LNCaP clone FGC (cell line): ENCODE data around the gene AUNIP.
"Not testable (repeated sequence)": the region's sequence is repeated elsewhere in the genome, so short reads cannot be mapped to it uniquely, and the experiment has no call there.

Experiments used
- DNase-seq: peaks from one replicate; pipeline ENCODE4 v3.0.0-alpha.2; 2011; ENCODE audit warnings: low read depth
- H3K4me3 ChIP-seq: 2 replicates; pipeline ENCODE4 v1.5.1; 2011; ENCODE audit warnings: mild to moderate bottlenecking, low read depth, low read length, control low read depth
- TF ChIP-seq, protein P1 (sequence below): IDR thresholded peaks from 2 replicates; pipeline ENCODE4 v1.5.1; 2012; ENCODE audit warnings: mild to moderate bottlenecking; ENCODE audit not compliant: control insufficient read depth, insufficient read depth; ENCODE audit errors: extremely low read depth

AUNIP gene

DNA sequence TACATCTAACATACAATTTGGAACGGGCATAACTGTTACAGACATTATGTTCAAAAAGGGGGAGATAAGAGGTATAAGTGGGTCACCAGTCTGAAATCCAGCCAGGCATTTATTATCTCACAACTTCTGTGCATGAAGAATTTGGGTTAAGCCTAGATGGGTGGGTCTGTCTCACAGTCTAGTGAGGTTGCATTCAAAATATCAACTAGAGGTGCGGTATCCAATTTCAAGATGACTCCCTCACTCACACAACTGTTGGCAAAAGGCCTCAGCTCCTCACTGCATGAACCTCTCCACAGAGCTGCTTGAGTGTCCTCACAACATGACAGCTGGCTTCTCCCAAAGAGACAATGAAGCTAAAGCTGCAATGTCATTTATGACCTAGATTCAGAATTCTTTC, 4.7 kb downstream of the AUNIP start:
- no peak for DNase-seq
- TF ChIP-seq, protein P1, sequence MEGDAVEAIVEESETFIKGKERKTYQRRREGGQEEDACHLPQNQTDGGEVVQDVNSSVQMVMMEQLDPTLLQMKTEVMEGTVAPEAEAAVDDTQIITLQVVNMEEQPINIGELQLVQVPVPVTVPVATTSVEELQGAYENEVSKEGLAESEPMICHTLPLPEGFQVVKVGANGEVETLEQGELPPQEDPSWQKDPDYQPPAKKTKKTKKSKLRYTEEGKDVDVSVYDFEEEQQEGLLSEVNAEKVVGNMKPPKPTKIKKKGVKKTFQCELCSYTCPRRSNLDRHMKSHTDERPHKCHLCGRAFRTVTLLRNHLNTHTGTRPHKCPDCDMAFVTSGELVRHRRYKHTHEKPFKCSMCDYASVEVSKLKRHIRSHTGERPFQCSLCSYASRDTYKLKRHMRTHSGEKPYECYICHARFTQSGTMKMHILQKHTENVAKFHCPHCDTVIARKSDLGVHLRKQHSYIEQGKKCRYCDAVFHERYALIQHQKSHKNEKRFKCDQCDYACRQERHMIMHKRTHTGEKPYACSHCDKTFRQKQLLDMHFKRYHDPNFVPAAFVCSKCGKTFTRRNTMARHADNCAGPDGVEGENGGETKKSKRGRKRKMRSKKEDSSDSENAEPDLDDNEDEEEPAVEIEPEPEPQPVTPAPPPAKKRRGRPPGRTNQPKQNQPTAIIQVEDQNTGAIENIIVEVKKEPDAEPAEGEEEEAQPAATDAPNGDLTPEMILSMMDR = no peak
- no peak overlapping the region for H3K4me3 ChIP-seq

DNA sequence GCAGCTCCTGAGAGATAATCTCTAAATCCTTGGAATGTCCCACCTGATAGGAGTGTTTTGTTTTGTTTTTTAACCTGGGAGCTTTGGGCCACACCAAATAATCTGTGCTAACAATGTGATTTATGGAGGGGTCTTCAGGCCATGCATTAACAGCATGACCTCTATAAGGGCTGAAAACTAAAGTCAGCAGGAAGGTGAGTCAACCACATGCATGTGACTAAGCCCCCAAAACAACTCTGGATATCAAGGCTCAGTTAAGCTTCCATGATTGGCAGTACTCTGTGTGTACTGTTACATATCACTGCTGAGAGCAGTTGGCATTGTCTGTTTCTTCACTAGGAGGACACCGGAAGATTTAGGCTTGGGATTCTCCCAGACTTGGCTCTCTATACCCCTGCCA, 10.7 kb downstream of the AUNIP start:
- no peak for DNase-seq
- TF ChIP-seq, protein P1 = no peak
- no peak overlapping the region for H3K4me3 ChIP-seq

DNA sequence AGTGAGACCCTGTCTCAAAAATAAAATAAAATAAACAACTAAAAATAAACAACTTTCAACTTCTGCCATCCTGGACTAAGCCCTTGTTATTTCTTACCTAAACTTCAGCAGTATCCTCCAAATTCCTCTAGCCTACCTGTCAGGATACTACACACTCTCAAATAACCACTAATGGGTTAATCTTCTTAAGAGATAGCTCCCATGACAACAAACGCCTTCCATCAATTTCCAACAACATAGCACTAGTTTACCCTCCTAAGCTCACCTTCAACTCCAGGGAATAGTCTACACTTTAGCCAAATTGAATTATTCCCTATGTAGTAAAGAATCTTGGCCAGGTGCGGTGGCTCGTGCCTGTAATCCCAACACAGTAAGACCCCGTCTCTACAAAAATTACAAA, 11.3 kb downstream of the AUNIP start:
- no peak overlapping the region for H3K4me3 ChIP-seq
- TF ChIP-seq, protein P1 = no peak
- no peak for DNase-seq

DNA sequence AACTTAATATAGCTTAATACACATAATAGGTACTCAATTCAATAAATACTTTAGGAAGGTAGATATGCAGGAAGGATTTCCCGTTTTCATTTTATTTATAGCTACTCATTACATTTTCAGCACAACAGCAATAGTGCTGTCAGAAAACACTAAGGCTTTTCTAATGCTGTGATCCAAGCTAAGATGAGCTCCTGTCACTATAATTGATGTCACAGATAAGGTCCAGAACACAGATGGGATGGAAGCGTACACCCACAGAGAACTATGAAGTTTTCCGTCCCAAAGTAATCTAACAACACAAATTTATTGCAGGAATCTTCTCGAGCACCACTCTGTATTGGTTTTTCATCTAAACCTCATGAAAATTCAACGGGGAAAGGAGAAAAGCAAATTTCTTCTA, 13.6 kb downstream of the AUNIP start:
- TF ChIP-seq, protein P1 = no peak

DNA sequence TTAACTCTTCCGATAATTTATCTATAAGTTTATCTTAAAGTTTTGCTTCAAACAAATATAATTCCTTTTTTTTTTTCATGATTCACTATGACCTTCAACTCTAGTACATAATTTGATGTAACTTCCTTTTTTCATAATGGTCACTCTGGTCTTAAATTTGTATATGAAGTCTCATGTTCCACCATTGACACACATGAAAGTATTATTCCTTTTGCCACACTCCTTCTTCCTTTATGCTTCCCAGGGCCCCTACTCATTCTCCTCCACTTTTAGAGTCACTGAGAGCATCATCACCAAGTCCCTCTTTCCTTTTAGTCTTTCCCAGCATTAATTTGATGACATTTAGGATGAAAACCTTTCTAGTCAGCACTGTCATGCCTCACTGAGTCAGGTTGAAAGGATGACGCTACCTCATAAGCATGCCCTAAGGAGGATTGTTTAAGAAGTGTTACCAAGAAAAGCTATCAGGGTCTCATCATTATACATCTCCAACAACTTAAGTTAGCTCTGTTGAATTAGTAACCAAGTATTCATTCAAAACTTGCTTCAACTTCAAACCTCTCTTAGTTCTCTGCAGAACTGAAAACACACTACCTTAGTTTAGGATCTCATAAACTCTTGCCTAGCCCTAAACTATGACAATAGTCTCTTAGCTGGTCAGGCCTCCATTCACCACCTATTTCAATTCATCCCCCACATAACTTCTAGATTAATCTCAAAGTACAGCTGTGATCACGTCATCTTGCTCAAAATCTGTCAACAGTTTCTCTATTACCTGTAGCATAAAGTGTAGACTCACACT, 14.5 kb downstream of the AUNIP start:
- H3K4me3 ChIP-seq = no peak overlapping the region
- TF ChIP-seq, protein P1 = no peak
- DNase-seq = no peak

More for the DNA sequence above, 13.6 kb downstream of the AUNIP start:
- no peak for DNase-seq
- H3K4me3 ChIP-seq = no peak overlapping the region

DNA sequence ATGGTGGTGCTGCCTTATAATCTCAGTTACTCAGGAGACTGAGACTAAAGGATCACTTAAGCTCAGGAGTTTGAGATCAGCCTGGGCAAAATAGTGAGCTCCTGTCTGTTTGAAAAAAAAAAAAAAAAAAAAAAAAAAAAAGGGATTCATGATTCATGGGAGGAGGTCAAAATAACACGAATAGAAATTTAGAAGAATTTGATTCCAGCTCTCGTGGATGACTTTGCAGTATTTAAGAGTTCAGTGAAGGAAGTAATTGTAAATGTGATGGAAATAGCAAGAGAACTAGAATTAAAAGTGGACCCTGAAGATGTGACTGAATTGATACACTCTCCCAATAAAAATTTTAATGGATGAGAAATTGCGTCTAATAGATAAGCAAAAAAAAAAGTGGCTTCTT, 15.8 kb downstream of the AUNIP start:
- no peak overlapping the region for H3K4me3 ChIP-seq
- TF ChIP-seq, protein P1 = no peak
- DNase-seq = no peak

DNA sequence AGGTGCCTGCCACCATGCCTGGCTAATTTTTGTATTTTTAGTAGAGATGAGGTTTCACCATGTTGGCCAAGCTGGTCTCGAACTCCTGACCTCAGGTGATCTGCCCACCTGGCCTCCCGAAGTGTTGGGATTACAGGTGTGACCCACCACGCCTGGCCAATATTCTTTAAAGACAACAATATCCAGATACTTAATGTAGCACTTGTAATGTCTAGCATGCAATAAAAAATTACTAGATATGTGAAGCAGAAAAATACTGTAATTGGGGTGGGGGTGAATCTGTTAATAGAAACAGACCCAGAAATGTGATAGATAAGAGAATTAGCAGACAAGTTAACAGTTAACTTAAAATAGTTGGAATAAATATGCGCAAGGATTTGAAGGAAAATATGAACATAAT, 19.4 kb downstream of the AUNIP start:
- not testable (repeated sequence) for DNase-seq, H3K4me3 ChIP-seq
